Spleen (tissue), 11 donors: ENCODE data around the gene ST3GAL6. TPM values are rescaled to one million over a fixed set of nuclear protein-coding genes. Genes with fewer than 3 reads are reported as not detected.

Experiments used
- DNase-seq: peaks from one replicate; pipeline ENCODE4 v3.0.0-alpha.2; 2020
- H3K27ac ChIP-seq, 8 donors: fragments of 200-600 bp; sonication (generic) in 7 of 8; 1 replicate in 4 of 8; 2 replicates in 4 of 8; pipeline versions ENCODE4 v1.5.0 to v1.8.0; 2016 to 2021; ENCODE audit warnings: inconsistent platforms in 4 of 8, mild to moderate bottlenecking in 4 of 8, moderate library complexity in 1 of 8
- H3K27me3 ChIP-seq, 7 donors: fragments of 200-600 bp; sonication (generic) in 6 of 7; replicated peaks in 1 of 7; 1 replicate in 4 of 7; 2 replicates in 3 of 7; pipeline versions ENCODE4 v1.5.0 to v1.8.0; 2016 to 2021; ENCODE audit warnings: inconsistent platforms in 3 of 7, mild to moderate bottlenecking in 1 of 7
- H3K36me3 ChIP-seq, 6 donors: fragments of 200-600 bp; sonication (generic) in 5 of 6; 1 replicate in 4 of 6; 2 replicates in 2 of 6; pipeline versions ENCODE4 v1.5.0 to v1.8.0; 2016 to 2021; ENCODE audit warnings: inconsistent platforms in 2 of 6
- H3K4me1 ChIP-seq, 6 donors: fragments of 200-600 bp; sonication (generic) in 5 of 6; 1 replicate in 3 of 6; 2 replicates in 3 of 6; pipeline versions ENCODE4 v1.5.0 to v1.8.0; 2016 to 2021; ENCODE audit warnings: inconsistent platforms in 3 of 6
- H3K4me3 ChIP-seq, 8 donors: fragments of 200-600 bp; sonication (generic) in 7 of 8; 1 replicate in 4 of 8; 2 replicates in 4 of 8; pipeline versions ENCODE4 v1.5.0 to v1.8.0; 2016 to 2021; ENCODE audit warnings: inconsistent platforms in 4 of 8, mild to moderate bottlenecking in 4 of 8, moderate library complexity in 2 of 8
- H3K9me3 ChIP-seq, 8 donors: fragments of 200-600 bp; sonication (generic) in 7 of 8; 1 replicate in 4 of 8; 2 replicates in 4 of 8; pipeline versions ENCODE4 v1.5.0 to v1.8.0; 2016 to 2021; ENCODE audit warnings: inconsistent platforms in 4 of 8
- CTCF ChIP-seq, 11 experiments: fragments of 200-600 bp in 7 of 11; fragments of 450-650 bp in 4 of 11; sonication (generic) in 4 of 11; IDR thresholded peaks in 8 of 11; conservative IDR thresholded peaks in 3 of 11; 1 replicate in 7 of 11; 2 replicates in 4 of 11; pipeline versions ENCODE4 v1.4.0 to v1.8.0; 2016 to 2021; ENCODE audit warnings: antibody characterized with exemption in 11 of 11, inconsistent platforms in 4 of 11, mild to moderate bottlenecking in 1 of 11
- POLR2A ChIP-seq, 3 donors: fragments of 450-650 bp; IDR thresholded peaks; one replicate each; pipeline ENCODE4 v1.5.1; 2017; ENCODE audit warnings: antibody characterized with exemption in 3 of 3, mild to moderate bottlenecking in 1 of 3
- POLR2AphosphoS5 ChIP-seq, 3 donors: sonication (generic); formaldehyde crosslinking; IDR thresholded peaks; one replicate each; pipeline ENCODE4 v1.5.1; 2017; ENCODE audit warnings: antibody characterized with exemption in 3 of 3
- WGBS, 5 donors: extraction: QIAGEN DNeasy Blood & Tissue Kit in 3 of 5; methylation state at CpG; one replicate each; pipeline versions ENCODE4 v1.1.5 to v1.1.7; 2013 to 2018; 5-methylcytosine and 5-hydroxymethylcytosine counted together
- intact Hi-C: fragments of 100-400 bp; cut with DNase I; formaldehyde crosslinking; loops from one replicate; pipeline ENCODE4 v1.15.0; 2023; ENCODE audit warnings: low total_unique reads
- polyA plus RNA-seq, 3 donors: library from polyadenylated mRNA; stranded (reverse); fragments of 200-250 nt; gene quantifications; one replicate each; pipeline ENCODE4 v1.2.1, GENCODE V29; 2013
- total RNA-seq, 7 donors: library from RNA; depleted of rRNA in 3 of 7; stranded (reverse); fragments of >200 nt in 3 of 7; fragmentation: NEBNext Ultra II Directional in 4 of 7; extraction: Animal tissue kit (Norgen Biotek cat#: 25700) in 4 of 7; gene quantifications; one replicate each; pipeline versions ENCODE4 v1.1.0 to v1.2.1, GENCODE V29; 2016 to 2021
- donor health status: healthy with polysubstance abuse.
- donor health status: DM: no; HTN: no; CAD: no; lungs with moderate emphysema.
- donor health status: DM: no; HTN: no; CAD: no.
- donor health status: Bipolar disorder and iron deficiency.
- donor health status: healthy.
- donor health status: DM: no; HTN: no; CAD: no.
- donor health status: DM: yes; HTN: yes; CAD: no.

The ST3GAL6 gene
- total and polyA plus RNA-seq, 10 donors: 2.5 to 16.8 (median 9.4) TPM

GRCh38 chr3:98805571-98805970 is 42.4 kb downstream of the ST3GAL6 start:
- Histone ChIP-seq H3K4me3 (no peak overlapping the region), H3K4me1 (no peaks in the 10 kb centered on the region), H3K9me3 (no peaks in the 10 kb centered on the region), H3K27me3 (no peaks in the 10 kb centered on the region), H3K27ac (no peak overlapping the region), H3K36me3 (peaks cover 0 to 34% (median 0%) of the 10 kb centered on the region in 6 donors)
- DNase-seq: no peak
- WGBS, 5 donors: 81 to 95% (median 88%) methylated on average over 6 of the region's 6 CpGs
- intact Hi-C loops: no loop called here
- TF ChIP-seq POLR2AphosphoS5 (IDR thresholded peaks at IDR 0.05) (no peak), CTCF (IDR thresholded peaks at IDR 0.05 in 8 of 11, conservative IDR thresholded peaks at IDR 0.05 in 3 of 11) (no peak), POLR2A (IDR thresholded peaks at IDR 0.05) (no peak)

GRCh38 chr3:98806521-98806920 is 43.4 kb downstream of the ST3GAL6 start:
- 87 to 94% (median 88%) methylated on average over 1 of the region's 1 CpG for WGBS, 5 donors
- H3K4me3 ChIP-seq: no peak overlapping the region
- no peaks in the 10 kb centered on the region for H3K9me3 ChIP-seq
- H3K4me1 ChIP-seq: no peaks in the 10 kb centered on the region
- peaks cover 0 to 34% (median 0%) of the 10 kb centered on the region in 6 donors for H3K36me3 ChIP-seq
- TF ChIP-seq POLR2AphosphoS5 (IDR thresholded peaks at IDR 0.05) (no peak), CTCF (IDR thresholded peaks at IDR 0.05 in 8 of 11, conservative IDR thresholded peaks at IDR 0.05 in 3 of 11) (no peak), POLR2A (IDR thresholded peaks at IDR 0.05) (no peak)
- H3K27ac ChIP-seq: no peak overlapping the region
- H3K27me3 ChIP-seq: no peaks in the 10 kb centered on the region
- intact Hi-C loops: no loop called here
- no peak for DNase-seq

GRCh38 chr3:98807011-98807410 is 43.9 kb downstream of the ST3GAL6 start:
- H3K9me3 ChIP-seq: no peaks in the 10 kb centered on the region
- TF ChIP-seq POLR2AphosphoS5 (IDR thresholded peaks at IDR 0.05) (no peak), POLR2A (IDR thresholded peaks at IDR 0.05) (no peak), CTCF (IDR thresholded peaks at IDR 0.05 in 8 of 11, conservative IDR thresholded peaks at IDR 0.05 in 3 of 11) (no peak)
- no peak overlapping the region for H3K4me3 ChIP-seq
- DNase-seq: no peak
- intact Hi-C loops: no loop called here
- H3K27ac ChIP-seq: no peak overlapping the region
- H3K27me3 ChIP-seq: no peaks in the 10 kb centered on the region
- H3K4me1 ChIP-seq: no peaks in the 10 kb centered on the region
- WGBS, 5 donors: 93 to 99% (median 95%) methylated on average over 4 of the region's 4 CpGs
- peaks cover 0 to 34% (median 0%) of the 10 kb centered on the region in 6 donors for H3K36me3 ChIP-seq

DNA sequence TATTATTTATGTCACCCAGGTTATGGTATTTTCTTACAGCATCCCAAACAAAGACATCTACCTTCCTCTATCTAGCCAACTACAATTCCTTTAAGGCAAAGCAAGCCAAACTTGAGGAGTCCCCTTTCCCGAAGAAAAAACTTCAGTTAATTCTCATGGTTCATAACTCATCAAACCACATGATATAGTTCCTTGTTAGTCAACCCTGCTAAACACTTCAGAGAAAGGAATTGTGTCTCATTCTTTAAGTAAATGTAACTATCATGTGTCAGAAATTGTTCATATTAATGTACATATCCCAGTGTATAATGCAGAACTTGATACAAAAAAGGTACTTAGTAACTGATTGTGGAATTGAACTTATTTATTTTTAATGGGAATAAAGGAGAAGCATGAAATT is 44.4 kb downstream of the ST3GAL6 start:
- no peaks in the 10 kb centered on the region for H3K4me1 ChIP-seq
- no peak for DNase-seq
- H3K9me3 ChIP-seq: no peaks in the 10 kb centered on the region
- intact Hi-C loops: no loop called here
- no peaks in the 10 kb centered on the region for H3K27me3 ChIP-seq
- TF ChIP-seq CTCF (IDR thresholded peaks at IDR 0.05 in 8 of 11, conservative IDR thresholded peaks at IDR 0.05 in 3 of 11) (no peak), POLR2A (IDR thresholded peaks at IDR 0.05) (no peak), POLR2AphosphoS5 (IDR thresholded peaks at IDR 0.05) (no peak)
- H3K36me3 ChIP-seq: peaks cover 0 to 34% (median 0%) of the 10 kb centered on the region in 6 donors
- no peak overlapping the region for H3K27ac ChIP-seq
- no peak overlapping the region for H3K4me3 ChIP-seq
- WGBS, 5 donors: 83 to 93% (median 87%) methylated on average over 1 of the region's 1 CpG
